GM21360 (cell line): ENCODE measurements around the gene MRPL4.

Experiments used
- ATAC-seq: cut with Tn5 transposase; IDR thresholded peaks from one replicate; pipeline ENCODE4 v1.9.1; 2021; ENCODE audit warnings: mild to moderate bottlenecking, moderate library complexity; ENCODE audit not compliant: unreplicated experiment

Gene MRPL4

GRCh38 chr19:10286803-10287737 is 35.1 kb downstream of the MRPL4 start, which contains the start of gene ICAM4:
Gene ICAM4, plus strand, starts transcription at chr19:10286955. Its CDS starts 58 bp downstream, at chr19:10287013.
- ATAC-seq, result no peak

- no peak for ATAC-seq
Measured at GRCh38 chr19:10288662-10289166, 36.7 kb downstream of the MRPL4 start.

- ATAC-seq, result no peak
Measured at GRCh38 chr19:10289167-10289835, 37.3 kb downstream of the MRPL4 start.

GRCh38 chr19:10289836-10290356 is 37.9 kb downstream of the MRPL4 start, which contains the start of gene ICAM5:
Gene ICAM5, plus strand, starts transcription at chr19:10289952. Its CDS starts 92 bp downstream, at chr19:10290044.
- no peak for ATAC-seq

GRCh38 chr19:10290357-10290875 is 38.4 kb downstream of the MRPL4 start:
- no peak for ATAC-seq

GRCh38 chr19:10290876-10291553 is 39.0 kb downstream of the MRPL4 start:
- ATAC-seq, result no peak

- ATAC-seq, result no peak
Measured at GRCh38 chr19:10291554-10292205, 39.7 kb downstream of the MRPL4 start.

GRCh38 chr19:10292206-10292788 is 40.3 kb downstream of the MRPL4 start:
- ATAC-seq, result peak; percentile 55

- no peak for ATAC-seq
Measured at GRCh38 chr19:10292789-10293636, 41.0 kb downstream of the MRPL4 start.

GRCh38 chr19:10293637-10294367 is 41.8 kb downstream of the MRPL4 start:
- no peak for ATAC-seq

- no peak for ATAC-seq
Measured at GRCh38 chr19:10294368-10294697, 42.3 kb downstream of the MRPL4 start.

GRCh38 chr19:10295305-10295846 is 43.4 kb downstream of the MRPL4 start:
- no peak for ATAC-seq

- no peak for ATAC-seq
Measured at GRCh38 chr19:10295847-10296591, 44.0 kb downstream of the MRPL4 start.

GRCh38 chr19:10299545-10300458 is 47.8 kb downstream of the MRPL4 start:
- no peak for ATAC-seq

- no peak for ATAC-seq
Measured at GRCh38 chr19:10305139-10305806, 53.3 kb downstream of the MRPL4 start.

GRCh38 chr19:10306327-10306726 is 54.3 kb downstream of the MRPL4 start:
- no peak for ATAC-seq
